Measurements from ENCODE around the gene C19orf67. TPM values are rescaled to one million over a fixed set of nuclear protein-coding genes. Genes with fewer than 3 reads are reported as not detected.

Gene C19orf67
- total RNA-seq, 1 donor from 2014 or later: not detected

DNA sequence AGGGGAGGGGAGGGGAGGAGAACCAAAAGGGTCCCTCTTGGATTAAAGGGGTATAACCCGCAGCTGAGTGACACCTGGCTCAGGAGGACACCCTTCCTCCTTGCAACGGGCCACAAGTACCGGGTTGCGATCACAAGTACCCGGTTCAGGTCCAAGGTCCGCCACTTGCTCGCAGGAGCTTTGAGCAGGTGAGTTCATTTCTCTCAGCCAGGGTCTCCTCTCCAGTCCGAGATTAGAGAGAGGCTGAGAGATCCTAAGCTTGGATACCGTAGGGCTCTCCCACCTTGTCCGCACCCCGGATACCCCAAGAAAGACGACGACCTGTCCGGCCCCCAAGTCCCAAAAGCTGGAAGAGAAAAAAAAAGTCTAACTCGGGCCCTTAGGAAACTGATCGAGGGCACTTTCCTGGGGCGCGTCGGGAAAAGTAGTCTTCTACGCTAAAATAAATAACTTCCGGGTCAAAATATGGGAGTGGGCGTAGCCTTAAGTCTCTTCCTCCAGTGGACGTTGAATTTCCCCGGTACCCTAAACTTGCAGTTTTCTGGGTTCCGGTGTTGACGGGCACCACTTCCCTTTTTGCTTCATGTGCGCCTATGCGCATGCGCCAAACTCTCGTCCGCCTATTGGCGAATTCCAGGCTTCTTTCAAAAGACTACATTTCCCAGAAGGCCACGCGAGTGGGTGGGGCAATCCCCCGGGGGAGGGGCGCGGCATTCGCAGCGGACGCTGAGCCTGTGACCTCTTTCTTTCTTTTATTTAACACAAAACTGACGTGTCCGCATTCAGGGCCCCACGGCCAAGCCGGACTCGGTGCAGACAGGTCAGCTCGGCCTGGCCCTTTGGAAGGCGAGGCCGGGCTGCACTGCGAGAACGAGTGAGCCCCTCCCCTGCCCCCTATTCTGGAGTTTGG is 4.4 kb downstream of the C19orf67 start:
- Histone ChIP-seq H3K4me1 (ENCODE audit: insufficient read depth, low read length) (peaks cover 6% of the 10 kb centered on the region), H3K79me2 (ENCODE audit: insufficient read depth, low read length) (no peaks in the 10 kb centered on the region), H3K9me3 (ENCODE audit: insufficient read depth, low read depth, low read length) (no peaks in the 10 kb centered on the region), H3K27me3 (ENCODE audit: insufficient read depth, low read length) (no peaks in the 10 kb centered on the region), H3K4me3 (ENCODE audit: insufficient read depth, low read depth, low read length) (peak overlapping the region; percentile 76), H2AFZ (ENCODE audit: low read depth, low read length) (peak overlapping the region; percentile 98), H4K20me1 (ENCODE audit: insufficient read depth, low read length) (no peaks in the 10 kb centered on the region), H3K9ac (ENCODE audit: low read length) (peak overlapping the region; percentile 91), H3K27ac (ENCODE audit: low read depth, low read length) (peak overlapping the region; percentile 74), H3K4me2 (ENCODE audit: low read length) (peak overlapping the region; percentile 96), H3K36me3 (ENCODE audit: insufficient read depth, low read length) (no peaks in the 10 kb centered on the region)
- peaks cover 6% of the 10 kb centered on the region for H3K36me3 Mint-ChIP-seq (ENCODE audit: low read depth, unreplicated experiment)
- FAIRE-seq (peak; percentile 94), DNase-seq (ENCODE audit: low read depth) (peak; percentile 97)
- no peaks in the 10 kb centered on the region for H3K27me3 Mint-ChIP-seq (ENCODE audit: low read depth, unreplicated experiment)
- no peaks in the 10 kb centered on the region for H3K9me3 Mint-ChIP-seq (ENCODE audit: unreplicated experiment)
- TF ChIP-seq EZH2 (IDR thresholded peaks at IDR 0.05; ENCODE audit: insufficient read depth, low read length): no peak
- TF ChIP-seq CTCF (IDR thresholded peaks at IDR 0.05; ENCODE audit: insufficient read depth, low read depth, low read length): no peak
- peak overlapping the region; percentile 93 for H3K4me3 Mint-ChIP-seq (ENCODE audit: unreplicated experiment)
- no peaks in the 10 kb centered on the region for H3K4me1 Mint-ChIP-seq (ENCODE audit: low read depth, unreplicated experiment)
- peak overlapping the region; percentile 93 for H3K27ac Mint-ChIP-seq (ENCODE audit: unreplicated experiment)

DNA sequence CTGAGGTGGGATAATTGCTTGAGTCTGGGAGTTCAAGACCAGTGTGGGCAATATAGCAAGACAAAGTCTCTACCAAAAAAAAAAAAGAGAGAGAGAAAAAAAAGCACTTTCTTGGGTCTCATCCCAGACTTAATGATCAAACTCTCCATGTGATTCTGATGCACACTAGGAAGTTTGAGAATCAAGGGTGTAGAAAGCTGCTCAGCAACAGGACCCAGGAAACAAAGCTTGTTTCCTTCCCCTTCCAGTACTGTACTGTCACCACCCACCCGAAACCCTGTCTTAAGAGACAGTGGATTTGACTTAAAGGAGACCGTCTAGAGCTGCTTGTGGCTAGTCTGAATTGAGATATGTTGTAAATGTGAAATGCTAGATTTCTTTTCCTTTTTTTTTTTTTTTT is 7.2 kb downstream of the C19orf67 start:
- Mint-ChIP-seq H3K27ac (ENCODE audit: unreplicated experiment) (no peak overlapping the region), H3K36me3 (ENCODE audit: low read depth, unreplicated experiment) (peaks cover 4% of the 10 kb centered on the region), H3K9me3 (ENCODE audit: unreplicated experiment) (peaks cover 1% of the 10 kb centered on the region), H3K4me3 (ENCODE audit: unreplicated experiment) (no peak overlapping the region), H3K4me1 (ENCODE audit: low read depth, unreplicated experiment) (peaks cover 8% of the 10 kb centered on the region), H3K27me3 (ENCODE audit: low read depth, unreplicated experiment) (no peaks in the 10 kb centered on the region)
- Histone ChIP-seq H3K4me1 (ENCODE audit: insufficient read depth, low read length) (peaks cover 16% of the 10 kb centered on the region), H3K79me2 (ENCODE audit: insufficient read depth, low read length) (no peaks in the 10 kb centered on the region), H3K27ac (ENCODE audit: low read depth, low read length) (no peak overlapping the region), H3K9me3 (ENCODE audit: insufficient read depth, low read depth, low read length) (no peaks in the 10 kb centered on the region), H3K27me3 (ENCODE audit: insufficient read depth, low read length) (no peaks in the 10 kb centered on the region), H3K4me2 (ENCODE audit: low read length) (no peak overlapping the region), H2AFZ (ENCODE audit: low read depth, low read length) (no peak overlapping the region), H3K9ac (ENCODE audit: low read length) (no peak overlapping the region), H4K20me1 (ENCODE audit: insufficient read depth, low read length) (no peaks in the 10 kb centered on the region), H3K36me3 (ENCODE audit: insufficient read depth, low read length) (no peaks in the 10 kb centered on the region), H3K4me3 (ENCODE audit: insufficient read depth, low read depth, low read length) (no peak overlapping the region)
- no peak for TF ChIP-seq CTCF (IDR thresholded peaks at IDR 0.05; ENCODE audit: insufficient read depth, low read depth, low read length)
- TF ChIP-seq EZH2 (IDR thresholded peaks at IDR 0.05; ENCODE audit: insufficient read depth, low read length): no peak
- no peak for FAIRE-seq
- DNase-seq (ENCODE audit: low read depth): no peak
